Activated gamma-delta T cell treated with anti-CD3 and anti-CD28 coated beads, Interleukin-2, amount 50 U/mL, for 16 hours (primary cell): Measurements from ENCODE around the gene ZFHX3.

Source experiments
- DNase-seq: peaks from one replicate; pipeline ENCODE4 v3.0.0-alpha.2; 2020; ENCODE audit warnings: low read depth

ZFHX3 gene

DNA sequence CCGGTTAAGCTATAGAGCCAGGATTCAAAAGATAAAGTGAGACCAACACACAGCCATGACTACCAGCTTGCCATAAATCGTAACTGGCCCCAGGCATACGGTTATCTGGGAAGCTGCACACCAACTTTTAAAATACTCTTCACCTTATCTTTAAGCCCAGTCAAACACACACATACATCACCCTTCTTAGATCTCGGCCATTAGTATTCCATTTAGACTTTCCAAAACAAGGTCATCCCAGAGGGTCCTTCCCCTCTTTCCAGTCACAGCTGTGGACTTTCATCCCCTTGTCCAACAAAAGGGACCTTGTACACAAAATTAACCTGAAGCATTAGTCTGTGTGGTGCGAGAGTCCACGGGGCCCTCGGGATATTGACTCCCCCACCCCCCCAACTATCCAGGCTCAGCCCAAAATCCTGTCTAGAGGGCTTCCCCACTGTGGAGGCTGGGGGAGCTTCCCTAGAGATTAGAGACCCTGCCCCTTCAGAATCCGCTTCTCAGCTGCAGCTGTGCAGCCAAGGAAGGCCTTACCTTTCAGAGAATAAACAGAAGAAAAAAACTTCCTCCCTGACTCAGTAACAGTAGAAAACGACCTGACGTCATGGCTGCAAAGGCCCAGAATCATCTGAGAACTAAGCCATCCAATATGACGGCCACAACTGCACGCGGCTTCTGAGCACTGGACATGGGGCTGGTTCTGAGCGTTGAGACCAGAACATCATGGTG lies 9.9 kb downstream of the ZFHX3 start:
- DNase-seq = no peak

DNA sequence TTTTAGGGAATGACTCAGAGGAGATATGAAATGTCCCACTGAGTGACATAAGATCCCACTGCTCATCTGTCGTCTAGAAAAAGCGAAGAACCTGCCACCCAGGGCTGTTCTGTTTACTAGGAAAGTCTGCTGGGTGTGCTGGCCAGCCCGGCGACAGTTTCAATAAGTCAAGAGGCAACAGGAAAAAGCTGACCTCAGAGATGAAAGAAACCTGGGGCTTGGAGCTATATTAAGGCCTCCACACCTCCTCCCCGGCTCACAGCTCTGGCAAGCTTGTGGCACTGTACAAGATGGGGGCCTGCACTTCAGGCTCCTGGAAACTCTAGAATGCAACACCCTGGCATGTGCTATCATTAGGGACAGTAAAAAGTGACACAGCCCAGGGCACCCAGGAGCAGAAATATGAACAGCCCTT lies 10.6 kb downstream of the ZFHX3 start:
- no peak for DNase-seq

DNA sequence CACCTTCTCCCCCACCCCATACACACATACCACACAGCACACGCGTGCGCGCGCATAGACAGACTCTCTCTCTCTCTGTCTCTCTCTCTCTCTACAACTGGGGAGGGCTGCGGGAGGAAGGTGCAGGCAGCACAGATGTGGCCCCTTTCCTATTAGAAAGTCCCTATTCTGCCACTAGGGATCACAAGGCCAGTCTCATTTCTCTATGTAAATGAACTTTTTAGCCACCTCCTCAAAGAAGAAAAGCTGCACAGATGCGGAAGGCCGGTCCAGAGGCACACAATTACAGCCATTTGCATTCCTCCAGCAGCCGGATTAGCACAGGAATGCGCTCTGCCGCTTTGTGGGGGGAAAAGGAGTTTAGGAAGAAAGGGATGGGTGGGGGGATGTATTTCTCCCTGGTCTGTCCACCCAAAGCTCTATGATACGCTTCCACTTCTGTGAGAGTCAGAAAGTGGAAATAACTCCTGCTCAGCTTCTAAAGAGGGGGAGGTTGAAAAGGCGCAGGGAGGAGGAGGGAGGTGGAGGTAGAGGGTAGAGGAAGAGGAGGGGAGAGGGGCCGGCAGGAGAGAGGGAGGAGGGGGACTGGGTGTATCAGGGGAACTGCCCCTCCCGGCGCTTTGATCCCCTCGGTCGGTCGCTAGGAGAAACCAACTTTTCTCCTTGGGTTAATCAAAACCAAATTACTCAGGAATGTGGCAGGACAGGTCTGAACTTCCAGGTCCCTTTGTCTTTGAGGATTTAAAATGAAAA lies 11.7 kb downstream of the ZFHX3 start:
- DNase-seq = no peak

DNA sequence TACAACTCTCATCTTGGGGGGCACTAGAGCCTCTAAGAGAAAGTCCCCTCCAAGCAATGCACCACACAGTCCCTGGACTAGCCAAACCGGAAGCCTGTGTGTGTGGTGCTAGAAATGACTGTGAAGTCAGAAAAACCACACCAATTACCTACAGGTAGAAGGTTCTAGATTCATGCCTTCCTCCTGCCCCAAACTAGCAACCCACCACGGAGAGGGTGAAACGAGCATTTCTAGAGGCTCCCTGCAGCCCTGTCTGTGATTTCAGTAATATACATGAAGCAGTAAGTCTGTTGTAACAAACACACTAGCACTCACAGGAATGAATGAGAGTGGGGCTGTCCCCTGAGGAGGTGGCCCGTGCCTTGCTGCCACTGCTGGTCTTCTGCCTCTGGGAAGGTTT lies 13.6 kb downstream of the ZFHX3 start:
- DNase-seq = no peak

DNA sequence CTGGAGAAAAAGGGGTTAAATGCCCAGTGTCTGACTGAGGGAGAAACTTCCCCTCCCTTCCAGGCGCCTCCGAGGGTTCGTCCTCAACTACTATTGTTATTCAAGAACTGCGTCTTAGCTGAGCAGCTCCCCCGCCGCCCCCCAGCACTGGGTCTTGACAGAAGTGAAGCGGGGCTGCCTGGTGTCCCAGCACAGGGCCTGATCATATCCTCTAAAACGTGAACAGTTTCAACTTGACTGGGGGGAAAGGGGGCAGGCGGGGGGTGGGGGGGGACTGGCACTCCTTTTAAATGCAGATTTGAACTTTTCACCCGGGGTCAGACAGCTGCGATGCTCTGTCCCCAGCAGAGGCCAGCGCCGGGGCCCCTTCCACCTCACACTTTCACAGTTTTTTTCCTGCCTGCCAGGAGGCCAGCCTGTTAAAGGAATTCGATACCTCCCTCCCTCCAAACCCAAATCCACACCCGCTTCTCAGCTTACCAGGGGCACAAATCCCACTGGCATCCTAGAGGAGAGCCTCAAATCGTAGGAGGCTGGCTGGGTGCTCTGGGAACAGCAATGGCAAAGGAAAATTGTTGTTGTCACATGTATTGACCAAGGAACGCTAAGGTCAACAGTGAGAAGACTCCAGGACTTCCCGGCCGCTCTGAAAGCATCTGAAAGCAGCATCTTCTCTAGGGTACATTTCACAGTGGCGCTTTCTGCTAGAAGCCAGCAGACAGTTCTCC lies 14.5 kb downstream of the ZFHX3 start:
- DNase-seq = no peak

DNA sequence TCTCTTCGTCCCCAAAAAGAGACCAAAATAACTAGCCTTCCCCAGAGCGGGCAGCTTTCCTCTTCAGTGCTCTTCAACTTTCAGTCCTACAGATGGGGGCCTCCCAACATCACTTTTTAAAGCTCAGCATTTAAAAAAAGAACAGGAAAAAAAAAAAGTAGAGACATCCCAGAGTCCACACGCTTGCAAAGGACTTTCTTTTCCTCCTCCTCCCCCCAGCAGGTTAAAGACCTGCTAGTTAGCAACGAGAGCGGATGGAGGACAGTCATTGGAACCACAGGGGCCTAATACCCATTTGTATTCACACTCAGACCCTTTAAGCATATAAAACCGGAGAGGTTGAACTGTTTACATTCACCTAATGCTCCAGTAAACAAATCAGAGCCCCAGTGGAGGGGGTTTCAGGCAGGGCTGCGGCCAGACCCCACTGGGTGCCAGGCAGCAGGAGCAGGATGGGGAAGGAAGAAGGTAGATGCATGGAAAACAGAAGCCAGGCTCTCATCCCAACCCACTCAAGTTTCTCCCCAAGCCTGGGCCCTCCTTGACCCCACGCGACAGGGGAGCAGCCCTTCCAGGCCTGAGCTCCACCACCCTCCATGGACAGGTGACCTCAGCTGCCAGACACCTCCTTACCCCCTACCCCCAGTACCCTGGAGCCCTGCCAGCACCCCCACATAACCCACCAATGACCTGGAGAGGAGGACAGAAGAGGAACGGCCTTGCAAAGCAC lies 15.2 kb downstream of the ZFHX3 start:
- DNase-seq = no peak

DNA sequence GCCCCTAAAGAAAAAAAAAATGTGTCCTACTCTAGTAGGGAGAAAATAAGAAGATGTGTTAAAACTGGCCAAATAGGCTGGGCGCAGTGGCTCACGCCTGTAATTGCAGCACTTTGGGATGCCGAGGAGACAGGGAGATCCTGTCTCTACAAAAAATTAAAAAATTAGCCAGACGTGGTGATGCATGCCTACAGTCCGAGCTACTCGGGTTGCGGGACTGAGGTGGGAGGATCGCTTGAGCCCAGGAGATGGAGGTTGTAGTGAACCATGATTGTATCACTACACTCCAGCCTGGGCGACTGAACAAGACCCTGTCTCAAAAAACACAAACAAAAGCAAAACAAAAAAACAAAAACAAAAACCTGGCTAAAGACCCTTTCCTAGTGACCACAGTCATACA lies 15.9 kb downstream of the ZFHX3 start:
- DNase-seq = no peak

DNA sequence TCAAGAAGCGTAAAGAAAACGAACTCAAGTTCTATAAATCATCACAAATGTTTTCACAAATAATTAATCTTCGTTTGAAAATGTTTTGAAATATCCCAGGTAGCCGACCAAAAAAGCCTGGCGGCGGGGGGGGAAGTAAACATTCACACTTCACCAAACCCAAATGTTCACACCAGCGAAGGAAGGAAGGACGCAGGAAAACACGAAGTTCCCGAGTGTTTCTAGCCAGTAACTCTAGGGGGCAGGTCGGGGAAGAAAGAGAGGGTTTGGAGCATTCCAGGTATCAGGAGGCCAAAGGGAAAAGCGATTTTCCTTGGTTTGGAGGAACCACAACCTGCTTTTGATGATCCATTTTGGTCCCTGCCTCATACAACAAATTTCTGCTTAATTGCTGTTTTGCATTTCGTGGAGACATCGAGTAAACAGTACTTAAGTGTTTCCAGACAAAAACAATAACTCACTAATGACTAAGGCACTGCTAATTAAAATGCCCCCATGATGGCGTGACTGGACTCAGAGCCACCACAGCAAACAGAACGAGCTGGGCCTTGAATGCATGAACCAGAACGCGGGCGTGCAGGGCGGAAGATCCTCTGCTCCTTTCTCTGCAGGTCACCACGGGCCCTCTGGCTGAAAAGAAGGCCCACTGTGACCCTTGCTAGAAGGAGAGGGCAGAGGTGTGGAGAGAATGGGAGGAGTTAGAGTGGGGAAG lies 16.6 kb downstream of the ZFHX3 start:
- DNase-seq = no peak

DNA sequence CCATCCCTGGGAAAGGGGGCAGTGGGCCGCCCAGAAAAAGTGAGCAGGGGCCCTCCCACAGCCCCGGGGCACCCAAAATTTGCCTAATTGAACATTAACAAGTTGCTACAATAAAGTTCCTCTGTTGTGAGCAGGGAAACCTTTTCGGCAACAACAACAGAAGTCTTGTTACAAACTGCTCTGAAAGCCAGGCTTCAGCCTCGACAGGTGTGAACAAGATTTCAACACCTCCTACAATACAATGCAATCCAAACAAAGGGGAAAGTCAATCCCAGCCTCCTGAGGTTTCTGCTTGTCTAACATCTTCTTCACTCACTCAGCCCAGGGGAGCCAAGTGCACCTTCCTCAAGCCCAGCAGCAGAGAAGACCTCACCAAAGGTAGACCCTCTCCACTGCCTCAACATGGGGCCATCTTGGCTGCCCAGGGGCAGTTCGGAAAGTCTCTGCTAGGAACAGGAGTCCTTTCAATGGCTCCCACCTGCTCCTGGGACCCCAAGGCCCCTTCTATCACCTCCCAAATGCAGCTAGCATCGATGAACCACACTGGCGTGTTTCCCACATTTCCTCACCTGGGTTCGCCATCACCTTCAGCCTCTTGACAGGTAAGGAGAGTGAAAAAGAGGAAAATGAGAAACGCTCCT lies 19.1 kb downstream of the ZFHX3 start:
- no peak for DNase-seq

DNA sequence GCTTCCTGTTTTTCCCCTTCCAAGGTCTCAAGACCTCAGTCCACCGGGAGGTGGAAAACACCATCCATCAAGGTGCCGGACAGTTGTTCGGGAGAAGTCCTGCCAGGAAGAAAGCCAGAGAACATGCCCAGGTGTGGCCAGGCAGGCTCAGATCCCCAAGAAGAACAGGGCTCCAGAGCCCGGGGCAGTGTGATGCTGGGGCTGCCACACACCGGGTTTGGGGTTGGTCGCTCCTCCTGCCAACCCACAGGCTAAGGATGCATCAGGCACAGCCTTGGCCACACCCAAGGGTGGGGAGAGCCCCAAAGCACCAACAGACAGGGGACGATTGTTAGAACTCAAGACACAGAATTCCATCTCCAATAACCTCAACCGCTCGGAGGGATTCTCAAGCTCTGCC lies 19.7 kb downstream of the ZFHX3 start:
- no peak for DNase-seq

DNA sequence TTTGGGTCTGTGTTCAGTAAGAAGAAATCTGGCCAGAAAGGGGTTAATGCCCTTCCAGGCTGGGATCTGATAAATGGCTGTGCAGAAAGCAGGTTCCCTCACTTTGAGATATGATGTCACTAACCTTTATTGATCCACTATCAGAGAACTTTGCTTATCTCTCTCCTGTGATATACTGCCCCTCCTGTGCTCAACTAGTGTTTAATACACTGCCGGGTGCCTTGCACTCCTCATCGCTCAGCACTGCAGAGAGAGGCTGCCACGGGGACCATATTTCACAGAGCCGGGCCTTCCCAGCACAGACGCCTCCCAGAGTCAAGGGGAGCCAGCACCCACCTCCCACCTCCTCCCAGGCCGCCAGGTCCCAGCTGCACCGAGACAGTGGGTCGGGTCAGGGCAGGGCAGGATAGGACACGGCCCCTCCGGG lies 20.2 kb downstream of the ZFHX3 start:
- no peak for DNase-seq

DNA sequence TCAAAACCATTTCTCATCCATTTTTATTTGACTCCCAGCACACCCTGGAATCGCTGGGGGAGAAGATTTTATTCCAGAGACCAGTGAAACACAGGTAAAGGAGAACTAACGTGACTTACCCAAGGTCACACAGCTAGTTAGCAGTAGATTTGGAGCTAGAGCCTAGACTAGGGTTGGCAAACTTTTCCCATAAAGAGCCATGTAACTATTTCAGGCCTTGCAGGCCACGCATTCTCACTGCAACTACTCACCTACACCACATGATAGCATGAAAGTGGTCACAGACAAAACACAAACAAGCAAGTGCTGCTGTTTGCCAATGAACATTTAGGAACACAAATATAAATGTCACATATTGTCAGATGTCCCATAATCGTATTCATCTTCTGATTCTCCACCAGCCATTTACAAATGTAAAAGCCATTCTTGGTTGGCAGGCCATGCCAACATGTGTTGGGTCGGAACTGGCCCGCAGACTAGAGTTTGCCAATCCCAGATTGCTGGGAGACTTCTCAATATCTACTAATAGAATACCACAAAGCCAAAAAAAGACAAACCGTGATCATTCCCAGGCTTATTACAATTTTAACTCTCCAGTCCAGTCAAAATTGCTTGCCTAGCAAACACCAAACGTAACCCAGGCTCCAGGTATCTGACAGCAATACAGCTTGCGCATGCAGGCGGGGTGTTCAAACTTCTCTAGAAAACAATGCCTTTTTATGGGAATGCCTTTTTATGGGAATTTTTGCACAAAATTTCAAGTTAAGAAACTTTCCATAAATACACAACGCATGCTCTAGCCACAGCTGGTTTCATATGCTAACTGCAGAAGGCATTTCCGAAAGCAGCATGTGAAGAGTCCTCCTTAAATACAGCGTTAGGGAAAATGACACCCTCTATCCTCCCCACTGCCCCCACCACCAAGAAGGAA lies 20.9 kb downstream of the ZFHX3 start:
- DNase-seq = no peak

DNA sequence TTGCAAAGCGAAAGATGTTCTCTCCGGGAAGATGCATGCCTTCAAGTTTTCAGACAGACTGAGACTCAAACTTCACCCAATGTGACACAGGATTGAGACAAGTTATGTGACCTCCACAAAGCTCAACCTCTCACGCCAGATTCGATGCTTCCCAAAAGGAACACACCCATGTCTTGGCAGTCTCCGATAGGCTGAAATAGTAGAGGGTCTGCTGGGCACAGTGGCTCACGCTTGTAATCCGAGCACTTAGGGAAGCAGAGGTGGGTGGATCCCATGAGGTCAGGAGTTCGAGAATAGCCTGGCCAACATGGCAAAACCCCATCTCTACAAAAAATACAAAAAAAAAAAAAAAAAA lies 22.1 kb downstream of the ZFHX3 start:
- no peak for DNase-seq

DNA sequence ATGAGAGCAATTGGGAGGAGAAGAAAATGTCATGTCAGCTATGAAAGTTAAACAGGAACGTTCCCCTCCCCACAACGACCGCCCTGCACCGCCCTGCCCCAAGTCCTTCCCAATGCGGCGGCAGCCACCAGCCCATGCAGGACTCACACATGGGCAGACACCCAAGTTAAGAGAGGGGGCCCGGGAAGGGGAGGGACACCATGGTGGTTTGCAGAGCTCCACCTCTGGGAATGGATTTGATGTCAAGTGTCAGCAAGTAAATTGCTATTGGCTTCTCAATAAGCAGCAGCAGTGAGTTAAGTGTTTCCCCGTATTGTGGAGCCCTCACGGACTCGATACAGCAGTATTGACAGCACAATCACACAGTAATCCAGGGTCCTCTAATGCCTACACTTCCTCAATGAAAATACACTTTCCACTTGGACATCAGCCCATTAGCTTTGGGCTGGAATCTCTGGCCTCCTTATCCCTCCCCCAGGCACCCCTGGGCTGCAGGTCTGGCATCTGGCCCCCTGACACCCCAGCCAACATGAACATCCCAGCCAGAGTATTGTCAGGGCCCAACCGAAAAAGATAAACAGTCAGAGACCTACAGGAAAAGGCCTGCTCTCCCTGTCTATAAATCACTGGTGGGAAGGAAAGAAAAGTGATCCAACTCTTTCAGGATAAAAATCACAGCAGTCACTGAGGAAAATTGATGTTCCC lies 22.6 kb downstream of the ZFHX3 start:
- no peak for DNase-seq

DNA sequence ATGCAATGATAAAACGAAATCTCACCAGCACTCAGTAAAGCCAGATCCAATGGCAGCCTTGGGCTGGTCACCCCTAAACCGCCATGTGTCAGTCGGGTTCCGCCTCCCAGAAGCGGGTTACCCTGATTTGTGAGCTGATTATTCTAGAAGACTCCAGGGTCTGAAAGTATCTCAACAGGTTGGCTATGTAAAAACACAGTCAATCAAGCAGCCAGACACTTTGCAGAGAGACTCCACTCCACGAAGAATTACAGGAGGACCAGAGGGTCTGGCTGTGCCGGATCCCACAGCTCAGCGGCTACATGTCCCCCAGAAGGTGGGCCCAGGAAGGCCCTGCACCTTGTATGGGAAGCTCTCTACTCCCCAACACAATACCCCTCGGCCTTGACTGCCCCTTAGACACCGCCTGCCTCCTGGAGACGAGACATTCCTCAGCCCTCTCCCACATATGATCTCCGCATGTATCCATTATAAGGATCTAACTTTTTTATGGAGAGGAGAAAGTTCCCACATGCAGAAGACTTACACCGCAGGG lies 23.3 kb downstream of the ZFHX3 start:
- DNase-seq = no peak

DNA sequence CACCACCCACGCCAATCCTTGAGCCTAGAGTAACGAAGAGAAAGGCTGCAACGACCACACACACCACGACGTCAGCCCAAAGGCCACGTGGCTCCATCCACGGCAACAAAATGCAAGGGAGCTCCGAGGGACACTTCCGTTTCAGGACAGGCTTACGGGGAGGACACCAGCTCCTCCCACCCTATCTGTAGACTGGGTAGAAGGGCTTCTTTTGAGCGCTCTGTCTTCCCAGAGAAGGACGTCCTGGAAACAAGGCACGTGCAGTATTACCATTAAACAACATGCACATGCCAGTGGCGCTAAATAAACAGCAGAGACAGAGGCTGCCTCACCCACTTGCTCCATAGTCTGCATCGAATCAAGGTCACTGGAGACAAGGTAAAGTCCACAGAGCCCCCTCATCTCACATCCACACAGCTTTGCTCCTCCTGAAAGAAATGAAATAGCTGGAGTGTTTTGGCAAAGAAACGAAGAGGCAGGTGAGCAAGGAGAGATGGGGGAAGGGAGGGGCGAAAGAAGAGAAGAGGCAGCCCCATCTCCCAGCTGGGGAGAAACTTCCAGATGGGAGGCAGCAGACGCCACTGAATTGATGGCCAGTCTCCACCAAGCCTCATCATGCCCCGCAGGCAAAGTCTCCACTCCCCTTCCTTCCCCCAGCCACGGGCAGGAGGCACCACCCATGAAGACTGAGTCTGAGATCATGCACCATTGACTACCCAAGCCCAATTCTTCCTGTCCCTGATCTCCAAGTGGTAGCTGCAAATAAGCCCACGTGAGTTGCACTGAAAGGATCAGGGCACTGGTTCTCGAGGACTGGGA lies 24.0 kb downstream of the ZFHX3 start:
- DNase-seq = no peak

DNA sequence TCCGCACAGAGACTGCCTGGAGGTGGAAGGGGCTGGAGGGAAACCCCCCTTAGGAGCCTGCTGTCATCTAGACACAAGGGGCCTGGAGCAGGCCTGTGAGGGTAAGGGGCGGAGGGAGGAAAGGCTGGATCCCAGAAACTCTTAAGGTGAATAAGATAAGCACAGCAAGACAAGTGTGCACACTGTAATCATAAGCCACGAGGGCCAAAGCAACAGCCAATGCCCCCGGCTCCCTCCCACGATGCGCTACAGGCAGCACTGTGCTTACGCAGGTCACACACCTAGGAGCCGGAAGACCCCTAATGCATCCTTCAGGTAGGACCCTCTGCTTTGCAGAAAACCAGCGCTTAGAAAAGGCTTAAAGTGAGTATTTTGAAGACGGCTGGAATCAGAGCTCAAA lies 24.6 kb downstream of the ZFHX3 start:
- DNase-seq = no peak

DNA sequence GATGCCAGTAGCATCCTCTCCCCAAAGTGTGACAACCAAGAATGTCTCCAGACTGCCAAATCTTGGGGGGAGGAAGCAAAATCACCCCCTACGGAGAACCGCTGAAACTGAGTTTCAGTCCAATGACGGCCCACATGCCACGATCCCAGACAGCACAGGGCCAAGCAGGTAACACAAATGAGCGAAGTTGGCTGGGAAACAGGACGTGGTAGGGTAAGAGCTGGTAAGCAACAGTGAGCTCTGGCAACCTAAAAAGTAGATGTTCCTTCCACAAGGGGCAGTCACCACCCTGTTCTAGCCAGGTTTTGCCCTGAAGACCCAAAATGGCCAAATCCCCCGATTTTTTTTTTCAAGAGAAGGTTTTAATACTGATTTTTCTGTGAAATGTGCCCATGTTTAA lies 25.4 kb downstream of the ZFHX3 start:
- no peak for DNase-seq
